GM12878 (cell line): ENCODE results near the gene FGFR2.

Experiments used
- ATF2 ChIP-seq: IDR thresholded peaks from 2 replicates; pipeline ENCODE4 v1.6.1; 2012; ENCODE audit warnings: low read length, inconsistent platforms
- CTCF ChIP-seq, 3 experiments: IDR thresholded peaks in 2 of 3; conservative IDR thresholded peaks in 1 of 3; 2 replicates each; pipeline ENCODE4 v1.5.1; 2011; ENCODE audit warnings: low read depth in 3 of 3, low read length in 3 of 3, mild to moderate bottlenecking in 3 of 3, control low read depth in 2 of 3, moderate library complexity in 2 of 3, inconsistent platforms in 1 of 3, mixed read lengths in 1 of 3; ENCODE audit not compliant: control insufficient read depth in 2 of 3, insufficient read depth in 1 of 3; ENCODE audit errors: extremely low read depth in 1 of 3
- DPF2 ChIP-seq: fragments of 450-650 bp; IDR thresholded peaks from 2 replicates; pipeline ENCODE4 v1.6.1; 2017; ENCODE audit warnings: mild to moderate bottlenecking
- EP300 ChIP-seq, 2 experiments: fragments of 150-350 bp in 1 of 2; IDR thresholded peaks; 2 replicates each; pipeline ENCODE4 v1.6.1; 2011 to 2012; ENCODE audit warnings: low read depth in 2 of 2, low read length in 2 of 2, borderline replicate concordance in 1 of 2, improper control_type of control experiment in 1 of 2, inconsistent platforms in 1 of 2; ENCODE audit not compliant: control insufficient read depth in 1 of 2
- JUNB ChIP-seq: IDR thresholded peaks from 2 replicates; pipeline ENCODE4 v1.6.1; 2016; ENCODE audit warnings: antibody characterized with exemption, mild to moderate bottlenecking
- POLR2A ChIP-seq: IDR thresholded peaks from 2 replicates; pipeline ENCODE4 v1.6.1; 2011; ENCODE audit warnings: low read depth, mild to moderate bottlenecking, low read length
- PRDM15 ChIP-seq: fragments of 450-650 bp; formaldehyde crosslinking; IDR thresholded peaks from 2 replicates; pipeline ENCODE4 v1.4.0; 2020; ENCODE audit warnings: mild to moderate bottlenecking, moderate library complexity
- SUZ12 ChIP-seq: fragments of 200-600 bp; sonication (generic); IDR thresholded peaks from one replicate; pipeline ENCODE4 v1.6.1; 2018; ENCODE audit warnings: antibody characterized with exemption, mild to moderate bottlenecking; ENCODE audit not compliant: unreplicated experiment

- TF ChIP-seq PRDM15 (CRISPR knock-in tag) (no peak), JUNB (no peak), DPF2 (no peak), CTCF (IDR thresholded peaks at IDR 0.05 in 2 of 3, conservative IDR thresholded peaks at IDR 0.05 in 1 of 3; ENCODE audit: control insufficient read depth in 2 of 3, extremely low read depth in 1 of 3, insufficient read depth in 1 of 3, low read depth in 3 of 3, low read length in 3 of 3) (no peak), POLR2A (no peak), EP300 (IDR thresholded peaks at IDR 0.05; ENCODE audit: borderline replicate concordance in 1 of 2, control insufficient read depth in 1 of 2, low read depth in 2 of 2, low read length in 2 of 2) (no peak), SUZ12 (no peak), ATF2 (no peak)
These were observed 57.4 kb downstream of the FGFR2 start for GRCh38 chr10:121540732-121541395.
